ENCODE data around the gene PNPLA1.
A peak's percentile ranks its signal among the peaks of the same experiment; 100 is the strongest.

The PNPLA1 gene

DNA sequence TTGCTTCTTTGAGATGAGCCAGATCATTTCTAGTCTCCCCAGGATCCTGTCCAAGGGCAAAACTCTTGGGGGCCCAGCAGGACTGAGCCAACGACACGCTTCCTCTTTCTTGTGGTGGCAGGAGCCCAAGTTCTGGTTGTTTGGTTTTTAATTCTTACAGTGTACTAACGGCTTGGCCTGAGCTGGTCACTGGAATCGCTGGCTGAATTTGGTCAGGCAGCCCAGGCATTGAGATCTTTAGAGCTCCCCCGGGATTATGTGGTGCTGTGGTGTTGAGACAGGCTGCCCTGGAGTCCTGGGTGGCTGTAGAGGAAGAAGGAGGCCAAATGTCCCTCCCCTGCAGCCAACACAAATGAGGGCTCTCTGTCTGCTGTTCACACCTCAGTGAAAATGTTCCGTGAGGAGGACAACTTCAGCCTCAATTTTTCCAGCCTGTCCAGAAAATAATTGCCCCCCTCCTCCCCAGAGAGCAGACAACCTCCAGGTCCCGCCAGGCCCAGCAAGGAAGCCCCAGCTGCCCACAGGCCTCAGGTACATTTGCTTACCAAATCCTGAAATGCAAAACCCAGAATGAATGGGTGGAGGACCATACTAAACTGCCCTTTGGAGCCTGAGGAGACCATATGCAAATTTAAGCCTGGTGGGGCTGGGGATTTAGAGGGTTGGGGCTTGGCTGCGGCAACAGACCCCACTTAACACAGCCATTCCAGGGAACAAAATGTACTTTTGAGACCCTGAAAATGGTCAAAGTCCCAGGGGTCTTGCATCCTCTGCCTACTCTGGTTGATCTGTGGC, 43.2 kb downstream of the PNPLA1 start:
- H3K27ac ChIP-seq (ENCODE audit: low read depth in 2 of 2, low read length in 2 of 2), result peak overlapping the region in 1 of 2 donors; percentile 28

DNA sequence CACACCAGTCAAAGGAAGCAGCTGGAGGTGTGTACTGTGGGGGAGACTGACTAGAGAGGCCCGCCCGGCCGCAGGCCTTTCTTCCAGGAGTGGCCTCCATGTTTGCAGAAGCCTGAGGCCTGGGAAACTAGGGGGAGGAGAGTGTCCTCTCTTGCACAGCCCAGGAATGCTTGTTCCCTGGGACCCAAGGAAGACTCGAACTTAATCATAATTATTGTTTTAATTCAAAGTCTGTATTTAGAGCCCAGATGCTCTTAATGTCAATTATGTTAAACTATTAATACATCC, 43.7 kb downstream of the PNPLA1 start:
- H3K27ac ChIP-seq (ENCODE audit: low read depth in 2 of 2, low read length in 2 of 2), result no peak overlapping the region
- no peaks in the 10 kb centered on the region for H3K9me3 ChIP-seq (ENCODE audit: control insufficient read depth in 2 of 2, low read length in 2 of 2)
- H3K4me3 ChIP-seq (ENCODE audit: low read length in 2 of 2), result no peak overlapping the region
- H3K36me3 ChIP-seq (ENCODE audit: control insufficient read depth in 2 of 2, insufficient read depth in 2 of 2, low read length in 2 of 2), result no peaks in the 10 kb centered on the region
- H3K27me3 ChIP-seq (ENCODE audit: control insufficient read depth in 2 of 2, insufficient read depth in 2 of 2, low read length in 2 of 2), result no peaks in the 10 kb centered on the region
- no peak overlapping the region for H3K9ac ChIP-seq (ENCODE audit: low read depth in 1 of 2, low read length in 2 of 2)
- H3K4me1 ChIP-seq (ENCODE audit: control insufficient read depth in 2 of 2, insufficient read depth in 2 of 2, low read length in 2 of 2), result peaks cover 20 to 24% of the 10 kb centered on the region in 2 donors

More for the DNA sequence above, 43.2 kb downstream of the PNPLA1 start:
- Histone ChIP-seq H3K9me3 (ENCODE audit: control insufficient read depth in 2 of 2, low read length in 2 of 2) (no peaks in the 10 kb centered on the region), H3K9ac (ENCODE audit: low read depth in 1 of 2, low read length in 2 of 2) (no peak overlapping the region), H3K27me3 (ENCODE audit: control insufficient read depth in 2 of 2, insufficient read depth in 2 of 2, low read length in 2 of 2) (no peaks in the 10 kb centered on the region), H3K4me3 (ENCODE audit: low read length in 2 of 2) (peak overlapping the region in 1 of 2 donors; percentile 20), H3K36me3 (ENCODE audit: control insufficient read depth in 2 of 2, insufficient read depth in 2 of 2, low read length in 2 of 2) (no peaks in the 10 kb centered on the region), H3K4me1 (ENCODE audit: control insufficient read depth in 2 of 2, insufficient read depth in 2 of 2, low read length in 2 of 2) (peaks cover 20 to 21% of the 10 kb centered on the region in 2 donors)

DNA sequence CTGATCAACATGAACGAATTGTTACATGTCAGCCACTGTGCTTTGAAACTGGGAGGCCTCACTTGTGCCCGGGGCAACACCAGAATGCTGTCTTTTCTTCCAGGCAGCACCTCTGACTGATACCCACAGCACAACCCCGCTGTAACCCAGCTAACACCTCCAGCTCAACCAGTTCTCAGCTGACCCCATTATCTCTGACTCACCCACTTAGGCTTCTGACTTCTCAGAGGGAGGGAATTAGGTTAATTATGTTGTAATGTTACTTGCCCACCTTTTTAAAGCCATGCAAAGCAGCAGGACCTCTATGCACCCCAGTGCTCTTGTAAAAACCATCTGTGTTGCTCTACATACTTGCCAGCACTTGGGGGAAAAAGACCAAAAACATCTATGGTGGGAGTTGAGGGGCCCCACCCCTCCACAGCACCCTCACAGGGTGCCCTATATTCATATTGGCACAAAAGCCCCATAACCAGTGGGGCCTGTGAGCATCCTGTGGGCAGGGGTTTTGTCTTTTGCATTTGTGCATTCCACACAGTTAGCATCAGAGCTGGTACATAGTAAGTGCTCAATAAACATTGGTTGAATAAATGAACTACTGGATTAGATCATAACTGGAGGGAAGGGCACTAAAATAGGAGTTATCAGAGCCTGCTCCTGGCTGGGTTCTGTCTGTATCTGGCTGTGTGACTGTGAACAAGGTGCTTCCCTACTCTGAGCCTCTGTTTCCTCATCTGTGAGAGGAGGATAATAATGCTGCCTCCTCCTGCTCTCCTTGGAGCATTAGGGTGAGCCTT, 44.6 kb downstream of the PNPLA1 start:
- no peaks in the 10 kb centered on the region for H3K27me3 ChIP-seq (ENCODE audit: control insufficient read depth in 2 of 2, insufficient read depth in 2 of 2, low read length in 2 of 2)

DNA sequence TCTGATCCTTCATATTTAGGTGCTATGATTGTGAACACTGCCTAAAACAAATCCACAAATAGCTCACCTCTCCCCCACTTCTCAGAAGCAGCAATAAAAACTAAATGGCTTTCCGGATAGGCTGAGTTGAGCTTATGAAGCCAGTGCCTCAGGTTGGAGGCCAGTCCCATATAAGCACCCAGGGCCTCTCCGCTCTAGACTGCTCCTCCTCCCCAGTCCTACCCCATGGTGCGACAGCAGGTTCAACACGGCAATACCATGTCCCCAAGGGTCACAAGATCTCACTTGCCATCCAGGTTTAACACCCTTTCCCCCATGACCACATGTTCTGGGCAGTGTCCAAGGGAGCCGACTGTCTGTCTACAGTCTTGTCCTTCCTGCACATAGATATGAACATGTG, 46.1 kb downstream of the PNPLA1 start:
- Histone ChIP-seq H3K4me1 (ENCODE audit: control insufficient read depth in 2 of 2, insufficient read depth in 2 of 2, low read length in 2 of 2) (peaks cover 38 to 40% of the 10 kb centered on the region in 2 donors), H3K27ac (ENCODE audit: low read depth in 2 of 2, low read length in 2 of 2) (peak overlapping the region; percentile 6 to 23), H3K36me3 (ENCODE audit: control insufficient read depth in 2 of 2, insufficient read depth in 2 of 2, low read length in 2 of 2) (peaks cover 0 to 2% of the 10 kb centered on the region in 2 donors), H3K9ac (ENCODE audit: low read depth in 1 of 2, low read length in 2 of 2) (no peak overlapping the region), H3K4me3 (ENCODE audit: low read length in 2 of 2) (no peak overlapping the region), H3K9me3 (ENCODE audit: control insufficient read depth in 2 of 2, low read length in 2 of 2) (no peaks in the 10 kb centered on the region), H3K27me3 (ENCODE audit: control insufficient read depth in 2 of 2, insufficient read depth in 2 of 2, low read length in 2 of 2) (no peaks in the 10 kb centered on the region)

More for the DNA sequence above, 44.6 kb downstream of the PNPLA1 start:
- Histone ChIP-seq H3K36me3 (ENCODE audit: control insufficient read depth in 2 of 2, insufficient read depth in 2 of 2, low read length in 2 of 2) (no peaks in the 10 kb centered on the region), H3K4me3 (ENCODE audit: low read length in 2 of 2) (no peak overlapping the region), H3K9me3 (ENCODE audit: control insufficient read depth in 2 of 2, low read length in 2 of 2) (no peaks in the 10 kb centered on the region), H3K9ac (ENCODE audit: low read depth in 1 of 2, low read length in 2 of 2) (no peak overlapping the region), H3K27ac (ENCODE audit: low read depth in 2 of 2, low read length in 2 of 2) (no peak overlapping the region), H3K4me1 (ENCODE audit: control insufficient read depth in 2 of 2, insufficient read depth in 2 of 2, low read length in 2 of 2) (peaks cover 27% of the 10 kb centered on the region in 2 donors)

DNA sequence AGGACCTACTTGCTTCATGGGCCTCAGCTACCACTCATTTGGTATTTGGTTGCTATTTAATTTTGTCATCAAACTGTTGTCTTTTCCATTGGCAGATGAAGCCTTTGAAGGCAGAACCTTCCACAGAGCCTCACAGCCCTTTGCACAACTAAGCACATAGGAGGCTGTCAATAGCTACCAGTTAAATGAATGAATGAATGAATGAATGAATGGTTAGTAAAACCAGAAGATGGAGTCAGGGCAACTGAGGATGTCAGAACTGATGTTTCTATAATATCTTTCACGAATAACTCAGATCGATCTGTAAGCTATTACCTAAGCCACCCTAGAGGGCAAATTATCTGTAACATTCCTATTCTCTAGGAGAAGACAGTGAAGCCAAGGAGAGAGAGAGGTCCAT, 47.8 kb downstream of the PNPLA1 start:
- Histone ChIP-seq H3K36me3 (ENCODE audit: control insufficient read depth in 2 of 2, insufficient read depth in 2 of 2, low read length in 2 of 2) (peaks cover 0 to 3% of the 10 kb centered on the region in 2 donors), H3K9me3 (ENCODE audit: control insufficient read depth in 2 of 2, low read length in 2 of 2) (no peaks in the 10 kb centered on the region), H3K27ac (ENCODE audit: low read depth in 2 of 2, low read length in 2 of 2) (no peak overlapping the region), H3K27me3 (ENCODE audit: control insufficient read depth in 2 of 2, insufficient read depth in 2 of 2, low read length in 2 of 2) (no peaks in the 10 kb centered on the region), H3K4me3 (ENCODE audit: low read length in 2 of 2) (no peak overlapping the region), H3K4me1 (ENCODE audit: control insufficient read depth in 2 of 2, insufficient read depth in 2 of 2, low read length in 2 of 2) (peaks cover 38 to 43% of the 10 kb centered on the region in 2 donors), H3K9ac (ENCODE audit: low read depth in 1 of 2, low read length in 2 of 2) (no peak overlapping the region)

DNA sequence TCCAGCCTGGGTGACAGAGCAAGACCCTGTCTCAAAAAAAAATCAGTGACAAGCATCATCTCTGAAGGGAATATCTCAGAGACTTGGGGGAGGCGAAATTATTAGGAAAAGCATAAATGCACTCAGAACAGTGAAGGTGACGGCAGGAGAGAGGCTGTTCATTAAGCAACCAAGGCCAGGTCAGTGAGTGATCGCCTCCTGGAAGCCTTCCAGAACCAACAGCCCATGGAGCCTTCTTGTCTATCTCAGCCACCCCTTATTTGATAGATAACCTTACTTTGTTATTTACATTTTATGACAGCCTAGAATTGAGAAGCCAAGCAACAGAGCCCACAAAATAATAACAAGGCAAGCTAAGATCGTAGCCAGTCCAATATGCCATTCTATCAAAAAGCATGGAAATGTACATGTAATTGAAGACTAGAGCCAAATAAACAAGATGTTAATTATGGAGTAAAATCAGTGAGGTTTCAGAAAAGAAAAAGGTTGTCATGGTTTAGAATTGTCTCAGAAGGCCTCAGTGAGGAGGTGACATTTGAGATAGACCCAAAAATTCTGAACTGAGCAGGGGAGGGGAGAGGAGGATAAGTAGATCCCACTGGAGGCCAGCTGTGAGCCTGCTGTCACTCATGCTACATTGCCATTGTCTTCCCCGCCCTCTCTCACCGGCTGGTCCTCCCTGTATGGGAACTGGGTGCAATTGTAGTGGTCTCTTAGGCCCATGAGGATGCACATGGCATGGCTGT, 49.0 kb downstream of the PNPLA1 start:
- Histone ChIP-seq H3K36me3 (ENCODE audit: control insufficient read depth in 2 of 2, insufficient read depth in 2 of 2, low read length in 2 of 2) (peaks cover 4 to 5% of the 10 kb centered on the region in 2 donors), H3K27me3 (ENCODE audit: control insufficient read depth in 2 of 2, insufficient read depth in 2 of 2, low read length in 2 of 2) (no peaks in the 10 kb centered on the region), H3K9ac (ENCODE audit: low read depth in 1 of 2, low read length in 2 of 2) (peak overlapping the region; percentile 15 to 63), H3K27ac (ENCODE audit: low read depth in 2 of 2, low read length in 2 of 2) (peak overlapping the region; percentile 86 to 92), H3K9me3 (ENCODE audit: control insufficient read depth in 2 of 2, low read length in 2 of 2) (no peaks in the 10 kb centered on the region), H3K4me3 (ENCODE audit: low read length in 2 of 2) (no peak overlapping the region), H3K4me1 (ENCODE audit: control insufficient read depth in 2 of 2, insufficient read depth in 2 of 2, low read length in 2 of 2) (peaks cover 32 to 41% of the 10 kb centered on the region in 2 donors)

DNA sequence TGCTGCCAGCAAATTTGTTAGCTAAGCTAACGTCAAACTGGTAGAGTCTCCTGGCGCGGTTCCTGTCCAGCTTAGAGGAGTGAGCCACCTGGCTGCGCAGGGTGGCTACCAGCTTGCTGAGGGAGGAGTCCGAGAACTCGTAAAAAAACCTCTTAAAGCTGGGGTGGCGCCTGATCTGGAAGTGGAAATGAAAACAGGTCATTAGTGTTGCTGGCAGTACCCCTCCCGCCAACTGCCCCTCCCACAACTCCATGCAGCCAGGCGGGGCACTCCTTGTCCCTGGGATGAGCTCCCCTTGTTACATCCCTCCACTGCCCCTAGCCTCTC, 49.5 kb downstream of the PNPLA1 start:
- Histone ChIP-seq H3K9ac (ENCODE audit: low read depth in 1 of 2, low read length in 2 of 2) (peak overlapping the region; percentile 15 to 63), H3K36me3 (ENCODE audit: control insufficient read depth in 2 of 2, insufficient read depth in 2 of 2, low read length in 2 of 2) (peaks cover 5 to 8% of the 10 kb centered on the region in 2 donors), H3K27me3 (ENCODE audit: control insufficient read depth in 2 of 2, insufficient read depth in 2 of 2, low read length in 2 of 2) (no peaks in the 10 kb centered on the region)

DNA sequence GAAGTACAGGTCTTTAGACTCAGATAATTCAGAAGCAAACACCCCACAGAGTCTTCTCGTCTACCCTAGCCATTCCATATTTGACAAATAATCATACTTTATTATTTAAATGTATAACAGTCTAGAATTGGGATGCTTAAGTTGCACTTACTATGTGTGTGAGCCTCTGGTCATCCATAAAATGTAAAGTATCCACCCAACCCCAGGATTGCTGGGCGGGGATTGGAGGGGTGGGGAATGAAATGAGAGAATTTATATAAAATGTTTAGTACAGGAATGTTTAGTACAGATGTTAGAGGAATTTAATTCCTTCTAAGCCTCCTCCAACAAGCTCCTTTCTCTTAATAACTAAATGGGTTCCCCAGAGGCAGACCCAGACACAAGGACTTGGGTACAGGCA, 50.0 kb downstream of the PNPLA1 start:
- H3K4me1 ChIP-seq (ENCODE audit: control insufficient read depth in 2 of 2, insufficient read depth in 2 of 2, low read length in 2 of 2), result peaks cover 32 to 41% of the 10 kb centered on the region in 2 donors
- no peaks in the 10 kb centered on the region for H3K9me3 ChIP-seq (ENCODE audit: control insufficient read depth in 2 of 2, low read length in 2 of 2)
- peak overlapping the region; percentile 81 to 86 for H3K27ac ChIP-seq (ENCODE audit: low read depth in 2 of 2, low read length in 2 of 2)
- peak overlapping the region in 1 of 2 donors; percentile 13 for H3K4me3 ChIP-seq (ENCODE audit: low read length in 2 of 2)
- H3K36me3 ChIP-seq (ENCODE audit: control insufficient read depth in 2 of 2, insufficient read depth in 2 of 2, low read length in 2 of 2), result peaks cover 6 to 9% of the 10 kb centered on the region in 2 donors
- H3K27me3 ChIP-seq (ENCODE audit: control insufficient read depth in 2 of 2, insufficient read depth in 2 of 2, low read length in 2 of 2), result no peaks in the 10 kb centered on the region
- peak overlapping the region in 1 of 2 donors; percentile 61 for H3K9ac ChIP-seq (ENCODE audit: low read depth in 1 of 2, low read length in 2 of 2)

More for the DNA sequence above, 49.5 kb downstream of the PNPLA1 start:
- Histone ChIP-seq H3K27ac (ENCODE audit: low read depth in 2 of 2, low read length in 2 of 2) (peak overlapping the region; percentile 86 to 92), H3K9me3 (ENCODE audit: control insufficient read depth in 2 of 2, low read length in 2 of 2) (no peaks in the 10 kb centered on the region), H3K4me3 (ENCODE audit: low read length in 2 of 2) (no peak overlapping the region), H3K4me1 (ENCODE audit: control insufficient read depth in 2 of 2, insufficient read depth in 2 of 2, low read length in 2 of 2) (peaks cover 32 to 41% of the 10 kb centered on the region in 2 donors)

DNA sequence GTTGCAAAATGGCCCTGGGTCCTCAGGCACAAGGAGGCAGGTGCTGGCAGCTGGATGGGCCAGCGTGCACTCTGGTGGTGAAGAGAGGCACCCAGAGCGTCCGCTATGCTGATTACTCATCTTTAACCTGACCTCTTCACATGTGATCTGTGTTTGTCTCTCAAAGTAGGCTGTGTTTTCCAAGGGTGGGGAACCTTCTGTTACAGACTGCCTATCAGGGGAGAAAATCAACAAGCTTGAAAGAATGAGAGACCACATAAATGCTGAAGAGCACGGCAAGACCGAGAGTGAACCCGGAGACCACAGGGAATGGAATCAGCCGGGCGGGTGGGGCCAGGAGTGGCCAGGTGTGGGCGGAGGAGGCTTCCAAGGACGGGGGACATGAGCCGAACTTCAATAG, 50.6 kb downstream of the PNPLA1 start:
- peaks cover 28 to 39% of the 10 kb centered on the region in 2 donors for H3K4me1 ChIP-seq (ENCODE audit: control insufficient read depth in 2 of 2, insufficient read depth in 2 of 2, low read length in 2 of 2)
- peak overlapping the region; percentile 44 to 61 for H3K9ac ChIP-seq (ENCODE audit: low read depth in 1 of 2, low read length in 2 of 2)
- H3K27ac ChIP-seq (ENCODE audit: low read depth in 2 of 2, low read length in 2 of 2), result peak overlapping the region; percentile 81 to 86
- no peak overlapping the region for H3K4me3 ChIP-seq (ENCODE audit: low read length in 2 of 2)
- H3K36me3 ChIP-seq (ENCODE audit: control insufficient read depth in 2 of 2, insufficient read depth in 2 of 2, low read length in 2 of 2), result peaks cover 12% of the 10 kb centered on the region in 2 donors
- H3K27me3 ChIP-seq (ENCODE audit: control insufficient read depth in 2 of 2, insufficient read depth in 2 of 2, low read length in 2 of 2), result no peaks in the 10 kb centered on the region
- no peaks in the 10 kb centered on the region for H3K9me3 ChIP-seq (ENCODE audit: control insufficient read depth in 2 of 2, low read length in 2 of 2)

DNA sequence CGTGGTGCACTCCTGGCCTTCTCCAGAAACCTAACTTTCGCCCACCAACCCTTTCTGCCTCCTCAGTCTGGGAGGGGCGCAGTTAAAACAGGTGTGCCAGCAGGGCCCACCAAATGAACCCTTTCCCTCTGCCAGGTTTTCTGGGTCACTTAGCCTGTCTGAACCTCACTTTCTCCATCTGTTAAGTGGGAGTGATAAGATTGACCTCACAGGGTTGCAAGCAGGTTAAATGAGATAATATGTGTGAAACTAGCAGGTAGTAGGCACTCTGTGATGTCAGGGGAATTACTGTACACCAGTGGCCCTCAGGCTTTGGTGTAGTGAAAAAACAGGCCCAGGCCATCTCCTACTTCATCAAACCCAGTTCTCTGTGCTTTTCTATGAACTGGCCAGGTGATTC, 52.7 kb downstream of the PNPLA1 start:
- Histone ChIP-seq H3K27ac (ENCODE audit: low read depth in 2 of 2, low read length in 2 of 2) (no peak overlapping the region), H3K9ac (ENCODE audit: low read depth in 1 of 2, low read length in 2 of 2) (no peak overlapping the region), H3K27me3 (ENCODE audit: control insufficient read depth in 2 of 2, insufficient read depth in 2 of 2, low read length in 2 of 2) (no peaks in the 10 kb centered on the region), H3K4me3 (ENCODE audit: low read length in 2 of 2) (no peak overlapping the region), H3K9me3 (ENCODE audit: control insufficient read depth in 2 of 2, low read length in 2 of 2) (no peaks in the 10 kb centered on the region), H3K36me3 (ENCODE audit: control insufficient read depth in 2 of 2, insufficient read depth in 2 of 2, low read length in 2 of 2) (peaks cover 17 to 23% of the 10 kb centered on the region in 2 donors), H3K4me1 (ENCODE audit: control insufficient read depth in 2 of 2, insufficient read depth in 2 of 2, low read length in 2 of 2) (peaks cover 18 to 28% of the 10 kb centered on the region in 2 donors)

All from mucosa of rectum (tissue), 2 donors.